Measurements from ENCODE around the gene TMEM163.

The TMEM163 gene

DNA sequence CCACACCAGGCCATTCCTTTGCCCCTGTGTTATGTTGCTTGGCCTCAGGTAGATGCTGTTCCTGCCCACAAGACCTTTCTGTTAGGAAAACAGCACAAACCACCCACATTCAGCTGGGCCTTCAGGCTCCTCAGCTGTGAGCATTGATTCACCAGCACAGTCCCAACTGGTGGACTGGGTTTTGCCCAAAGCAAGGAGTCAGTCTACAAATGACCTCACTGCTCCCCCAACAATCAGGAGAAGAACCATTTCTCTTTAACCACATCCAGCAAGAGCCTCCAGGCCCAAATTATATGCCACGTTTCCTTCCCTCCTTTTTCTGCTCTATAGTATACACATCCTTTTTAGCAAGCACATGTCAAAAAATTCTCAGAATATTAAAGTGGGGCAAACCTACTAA, 5.2 kb downstream of the TMEM163 start:
- H3K27me3 ChIP-seq (ENCODE audit: control insufficient read depth in 2 of 2, insufficient read depth in 2 of 2, low read length in 2 of 2): peaks cover 17 to 22% of the 10 kb centered on the region in 2 donors
- H3K9ac ChIP-seq (ENCODE audit: low read depth in 1 of 2, low read length in 2 of 2): no peak overlapping the region
- peaks cover 0 to 8% of the 10 kb centered on the region in 2 donors for H3K4me1 ChIP-seq (ENCODE audit: control insufficient read depth in 2 of 2, insufficient read depth in 2 of 2, low read length in 2 of 2)
- no peak overlapping the region for H3K27ac ChIP-seq (ENCODE audit: low read depth in 2 of 2, low read length in 2 of 2)
- no peaks in the 10 kb centered on the region for H3K36me3 ChIP-seq (ENCODE audit: control insufficient read depth in 2 of 2, insufficient read depth in 2 of 2, low read length in 2 of 2)
- H3K4me3 ChIP-seq (ENCODE audit: low read length in 2 of 2): no peak overlapping the region
- H3K9me3 ChIP-seq (ENCODE audit: control insufficient read depth in 2 of 2, low read length in 2 of 2): no peaks in the 10 kb centered on the region

DNA sequence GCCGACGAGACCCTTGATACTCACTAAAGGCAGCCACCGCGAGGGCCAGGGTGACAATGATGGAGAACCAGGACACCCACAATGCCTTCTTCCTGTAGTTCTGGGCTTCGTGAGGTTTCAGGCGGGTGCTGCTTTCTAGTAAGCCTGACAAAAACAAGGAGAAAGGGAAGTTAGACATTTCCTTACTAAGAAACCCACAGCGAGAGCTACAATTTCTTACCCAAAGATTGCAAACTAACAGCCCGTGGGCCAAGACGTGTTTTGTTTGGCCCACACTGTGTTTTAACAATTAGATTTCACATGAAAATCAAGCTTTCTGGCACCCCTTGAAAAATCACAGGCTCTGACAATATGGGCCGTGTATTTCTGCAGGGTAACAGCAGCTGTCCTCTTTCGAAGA, 5.6 kb downstream of the TMEM163 start:
- Histone ChIP-seq H3K27ac (ENCODE audit: low read depth in 2 of 2, low read length in 2 of 2) (no peak overlapping the region), H3K9me3 (ENCODE audit: control insufficient read depth in 2 of 2, low read length in 2 of 2) (no peaks in the 10 kb centered on the region), H3K36me3 (ENCODE audit: control insufficient read depth in 2 of 2, insufficient read depth in 2 of 2, low read length in 2 of 2) (no peaks in the 10 kb centered on the region), H3K4me1 (ENCODE audit: control insufficient read depth in 2 of 2, insufficient read depth in 2 of 2, low read length in 2 of 2) (peaks cover 0 to 6% of the 10 kb centered on the region in 2 donors), H3K9ac (ENCODE audit: low read depth in 1 of 2, low read length in 2 of 2) (no peak overlapping the region), H3K27me3 (ENCODE audit: control insufficient read depth in 2 of 2, insufficient read depth in 2 of 2, low read length in 2 of 2) (peaks cover 16 to 20% of the 10 kb centered on the region in 2 donors), H3K4me3 (ENCODE audit: low read length in 2 of 2) (no peak overlapping the region)

DNA sequence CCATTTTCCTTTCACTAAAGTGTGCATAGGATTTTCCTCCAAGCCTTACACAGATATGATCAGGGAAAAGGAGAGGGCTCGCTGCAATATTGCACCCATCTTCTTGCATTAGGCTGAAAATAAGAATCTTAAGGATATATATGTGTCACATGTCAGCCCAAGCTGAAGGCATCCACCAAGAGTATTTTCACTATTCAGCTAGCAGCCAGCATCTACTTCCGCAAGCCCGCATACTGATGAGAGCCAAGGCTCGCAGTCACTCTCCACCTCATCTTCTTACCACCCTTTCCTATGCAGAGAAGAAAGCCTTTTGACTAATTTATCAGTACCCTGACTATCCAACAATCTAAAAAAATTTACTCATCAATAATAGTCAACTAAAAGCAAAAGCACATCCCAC, 6.1 kb downstream of the TMEM163 start:
- Histone ChIP-seq H3K9ac (ENCODE audit: low read depth in 1 of 2, low read length in 2 of 2) (no peak overlapping the region), H3K36me3 (ENCODE audit: control insufficient read depth in 2 of 2, insufficient read depth in 2 of 2, low read length in 2 of 2) (no peaks in the 10 kb centered on the region), H3K27me3 (ENCODE audit: control insufficient read depth in 2 of 2, insufficient read depth in 2 of 2, low read length in 2 of 2) (peaks cover 12 to 15% of the 10 kb centered on the region in 2 donors), H3K9me3 (ENCODE audit: control insufficient read depth in 2 of 2, low read length in 2 of 2) (no peaks in the 10 kb centered on the region), H3K4me1 (ENCODE audit: control insufficient read depth in 2 of 2, insufficient read depth in 2 of 2, low read length in 2 of 2) (peaks cover 0 to 2% of the 10 kb centered on the region in 2 donors), H3K27ac (ENCODE audit: low read depth in 2 of 2, low read length in 2 of 2) (no peak overlapping the region), H3K4me3 (ENCODE audit: low read length in 2 of 2) (no peak overlapping the region)

- no peaks in the 10 kb centered on the region for H3K4me1 ChIP-seq (ENCODE audit: control insufficient read depth in 2 of 2, insufficient read depth in 2 of 2, low read length in 2 of 2)
- H3K9ac ChIP-seq (ENCODE audit: low read depth in 1 of 2, low read length in 2 of 2): no peak overlapping the region
- H3K4me3 ChIP-seq (ENCODE audit: low read length in 2 of 2): no peak overlapping the region
- H3K36me3 ChIP-seq (ENCODE audit: control insufficient read depth in 2 of 2, insufficient read depth in 2 of 2, low read length in 2 of 2): no peaks in the 10 kb centered on the region
- no peaks in the 10 kb centered on the region for H3K9me3 ChIP-seq (ENCODE audit: control insufficient read depth in 2 of 2, low read length in 2 of 2)
- H3K27me3 ChIP-seq (ENCODE audit: control insufficient read depth in 2 of 2, insufficient read depth in 2 of 2, low read length in 2 of 2): peaks cover 8 to 12% of the 10 kb centered on the region in 2 donors
- H3K27ac ChIP-seq (ENCODE audit: low read depth in 2 of 2, low read length in 2 of 2): no peak overlapping the region
These were observed 6.5 kb downstream of the TMEM163 start for GRCh38 chr2:134712299-134712698.

DNA sequence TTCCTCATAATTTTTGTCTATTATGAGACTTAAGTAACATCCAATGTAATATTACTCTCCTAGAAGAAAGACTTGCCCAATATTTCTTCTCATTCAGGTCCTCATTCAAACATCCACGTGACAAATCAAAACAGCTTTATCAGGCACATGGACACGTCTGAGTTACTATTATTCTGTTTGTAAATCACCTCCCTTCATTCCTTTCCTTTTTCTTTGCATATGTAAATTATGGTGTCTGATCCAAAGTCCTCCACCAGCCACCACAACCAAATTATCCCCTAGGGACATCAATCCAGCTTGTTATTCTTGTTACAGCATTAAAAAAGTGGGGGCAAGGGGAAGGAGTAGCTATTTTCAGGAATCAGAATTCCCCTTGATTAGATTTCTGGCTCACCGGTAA, 7.1 kb downstream of the TMEM163 start:
- H3K4me3 ChIP-seq (ENCODE audit: low read length in 2 of 2): no peak overlapping the region
- H3K27me3 ChIP-seq (ENCODE audit: control insufficient read depth in 2 of 2, insufficient read depth in 2 of 2, low read length in 2 of 2): peaks cover 2 to 9% of the 10 kb centered on the region in 2 donors

DNA sequence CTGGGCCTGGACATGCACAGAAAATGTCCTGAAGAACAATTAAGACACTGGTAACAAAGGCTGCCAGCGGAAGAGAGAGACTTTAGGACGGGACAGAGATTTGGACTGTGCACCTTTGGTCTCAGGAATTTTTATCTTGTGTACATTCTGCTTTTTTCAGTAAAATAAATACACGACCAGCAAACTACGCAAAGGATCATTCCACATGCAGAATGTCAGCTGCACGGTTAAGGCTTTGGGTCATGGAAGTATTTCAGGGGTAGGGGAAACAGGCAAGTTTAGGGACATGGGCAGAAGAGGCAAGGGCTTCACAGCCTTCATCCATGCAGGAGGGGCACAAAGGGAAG, 11.5 kb downstream of the TMEM163 start:
- peaks cover 0 to 5% of the 10 kb centered on the region in 2 donors for H3K27me3 ChIP-seq (ENCODE audit: control insufficient read depth in 2 of 2, insufficient read depth in 2 of 2, low read length in 2 of 2)
- H3K4me1 ChIP-seq (ENCODE audit: control insufficient read depth in 2 of 2, insufficient read depth in 2 of 2, low read length in 2 of 2): no peaks in the 10 kb centered on the region
- no peaks in the 10 kb centered on the region for H3K9me3 ChIP-seq (ENCODE audit: control insufficient read depth in 2 of 2, low read length in 2 of 2)
- H3K36me3 ChIP-seq (ENCODE audit: control insufficient read depth in 2 of 2, insufficient read depth in 2 of 2, low read length in 2 of 2): no peaks in the 10 kb centered on the region
- no peak overlapping the region for H3K27ac ChIP-seq (ENCODE audit: low read depth in 2 of 2, low read length in 2 of 2)
- H3K4me3 ChIP-seq (ENCODE audit: low read length in 2 of 2): no peak overlapping the region
- no peak overlapping the region for H3K9ac ChIP-seq (ENCODE audit: low read depth in 1 of 2, low read length in 2 of 2)

More for the DNA sequence above, 7.1 kb downstream of the TMEM163 start:
- no peaks in the 10 kb centered on the region for H3K9me3 ChIP-seq (ENCODE audit: control insufficient read depth in 2 of 2, low read length in 2 of 2)
- no peaks in the 10 kb centered on the region for H3K4me1 ChIP-seq (ENCODE audit: control insufficient read depth in 2 of 2, insufficient read depth in 2 of 2, low read length in 2 of 2)
- H3K9ac ChIP-seq (ENCODE audit: low read depth in 1 of 2, low read length in 2 of 2): no peak overlapping the region
- no peaks in the 10 kb centered on the region for H3K36me3 ChIP-seq (ENCODE audit: control insufficient read depth in 2 of 2, insufficient read depth in 2 of 2, low read length in 2 of 2)
- H3K27ac ChIP-seq (ENCODE audit: low read depth in 2 of 2, low read length in 2 of 2): no peak overlapping the region

- H3K9ac ChIP-seq (ENCODE audit: low read depth in 1 of 2, low read length in 2 of 2): no peak overlapping the region
- no peak overlapping the region for H3K27ac ChIP-seq (ENCODE audit: low read depth in 2 of 2, low read length in 2 of 2)
- H3K4me3 ChIP-seq (ENCODE audit: low read length in 2 of 2): no peak overlapping the region
- no peaks in the 10 kb centered on the region for H3K9me3 ChIP-seq (ENCODE audit: control insufficient read depth in 2 of 2, low read length in 2 of 2)
- H3K36me3 ChIP-seq (ENCODE audit: control insufficient read depth in 2 of 2, insufficient read depth in 2 of 2, low read length in 2 of 2): no peaks in the 10 kb centered on the region
- peaks cover 0 to 8% of the 10 kb centered on the region in 2 donors for H3K27me3 ChIP-seq (ENCODE audit: control insufficient read depth in 2 of 2, insufficient read depth in 2 of 2, low read length in 2 of 2)
- no peaks in the 10 kb centered on the region for H3K4me1 ChIP-seq (ENCODE audit: control insufficient read depth in 2 of 2, insufficient read depth in 2 of 2, low read length in 2 of 2)
These were observed 12.0 kb downstream of the TMEM163 start for GRCh38 chr2:134706587-134707329.

DNA sequence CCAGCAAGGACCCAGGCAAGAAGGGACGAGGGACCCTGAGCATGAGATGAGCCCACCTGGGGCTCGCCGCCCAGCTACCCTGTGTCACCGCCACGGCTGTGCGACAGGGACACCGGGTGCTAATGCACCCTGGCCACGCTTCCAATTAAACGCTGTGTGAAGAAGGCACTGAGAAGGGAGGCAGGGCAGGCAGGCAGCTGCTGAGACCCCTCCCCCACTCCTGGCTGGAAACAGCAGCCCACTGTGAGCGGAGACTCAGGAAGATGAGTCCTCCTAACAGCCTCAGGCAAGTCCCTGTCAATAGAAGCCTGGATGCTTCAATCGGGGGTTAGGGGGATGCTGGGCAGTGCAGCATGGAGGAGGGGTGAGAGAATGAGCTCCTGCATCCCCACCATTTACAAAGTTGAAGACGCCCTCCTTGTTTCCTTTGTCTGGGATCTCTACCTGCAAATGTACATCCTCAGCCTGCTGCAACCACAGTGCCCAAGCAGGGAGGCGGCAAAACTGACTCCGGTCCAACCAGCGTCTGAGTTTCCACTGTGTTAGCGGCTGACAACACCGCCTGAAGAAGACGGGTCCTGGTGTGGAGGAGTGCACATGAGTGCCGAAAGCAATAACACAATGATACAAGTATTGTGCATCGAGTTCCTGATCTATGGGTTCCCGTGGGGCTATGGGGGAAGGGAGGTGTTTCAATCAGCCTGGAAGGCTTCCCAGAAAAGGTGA, 12.8 kb downstream of the TMEM163 start:
- Histone ChIP-seq H3K9ac (ENCODE audit: low read depth in 1 of 2, low read length in 2 of 2) (no peak overlapping the region), H3K4me3 (ENCODE audit: low read length in 2 of 2) (no peak overlapping the region), H3K27me3 (ENCODE audit: control insufficient read depth in 2 of 2, insufficient read depth in 2 of 2, low read length in 2 of 2) (peaks cover 2 to 8% of the 10 kb centered on the region in 2 donors)

GRCh38 chr2:134704173-134704572, 14.6 kb downstream of the TMEM163 start:
- H3K36me3 ChIP-seq (ENCODE audit: control insufficient read depth in 2 of 2, insufficient read depth in 2 of 2, low read length in 2 of 2): no peaks in the 10 kb centered on the region
- H3K9me3 ChIP-seq (ENCODE audit: control insufficient read depth in 2 of 2, low read length in 2 of 2): no peaks in the 10 kb centered on the region
- H3K27me3 ChIP-seq (ENCODE audit: control insufficient read depth in 2 of 2, insufficient read depth in 2 of 2, low read length in 2 of 2): peaks cover 2 to 8% of the 10 kb centered on the region in 2 donors
- no peak overlapping the region for H3K9ac ChIP-seq (ENCODE audit: low read depth in 1 of 2, low read length in 2 of 2)
- no peak overlapping the region for H3K27ac ChIP-seq (ENCODE audit: low read depth in 2 of 2, low read length in 2 of 2)
- no peak overlapping the region for H3K4me3 ChIP-seq (ENCODE audit: low read length in 2 of 2)
- H3K4me1 ChIP-seq (ENCODE audit: control insufficient read depth in 2 of 2, insufficient read depth in 2 of 2, low read length in 2 of 2): no peaks in the 10 kb centered on the region

More for the DNA sequence above, 12.8 kb downstream of the TMEM163 start:
- Histone ChIP-seq H3K36me3 (ENCODE audit: control insufficient read depth in 2 of 2, insufficient read depth in 2 of 2, low read length in 2 of 2) (no peaks in the 10 kb centered on the region), H3K4me1 (ENCODE audit: control insufficient read depth in 2 of 2, insufficient read depth in 2 of 2, low read length in 2 of 2) (no peaks in the 10 kb centered on the region), H3K27ac (ENCODE audit: low read depth in 2 of 2, low read length in 2 of 2) (no peak overlapping the region), H3K9me3 (ENCODE audit: control insufficient read depth in 2 of 2, low read length in 2 of 2) (no peaks in the 10 kb centered on the region)

DNA sequence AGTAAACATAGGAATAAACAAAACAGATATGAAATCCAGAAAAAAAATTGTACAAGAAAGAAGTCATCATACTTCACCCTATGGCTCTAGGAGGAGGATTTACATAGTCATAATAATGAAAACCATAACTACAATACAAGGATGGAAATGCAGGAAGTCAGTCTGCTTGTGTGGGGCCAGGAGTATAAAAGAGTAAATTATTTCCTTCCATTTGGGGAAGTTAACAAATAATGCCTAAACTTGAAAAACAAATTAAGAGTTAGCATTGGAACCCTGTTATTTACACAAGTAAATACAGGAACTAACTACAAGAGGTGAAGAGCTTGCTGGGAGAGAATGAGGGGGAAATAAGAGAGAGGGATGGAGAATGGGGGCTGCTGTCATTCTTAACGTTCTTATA, 15.4 kb downstream of the TMEM163 start:
- Histone ChIP-seq H3K27me3 (ENCODE audit: control insufficient read depth in 2 of 2, insufficient read depth in 2 of 2, low read length in 2 of 2) (peaks cover 2 to 8% of the 10 kb centered on the region in 2 donors), H3K27ac (ENCODE audit: low read depth in 2 of 2, low read length in 2 of 2) (no peak overlapping the region), H3K9ac (ENCODE audit: low read depth in 1 of 2, low read length in 2 of 2) (no peak overlapping the region), H3K9me3 (ENCODE audit: control insufficient read depth in 2 of 2, low read length in 2 of 2) (no peaks in the 10 kb centered on the region), H3K4me1 (ENCODE audit: control insufficient read depth in 2 of 2, insufficient read depth in 2 of 2, low read length in 2 of 2) (no peaks in the 10 kb centered on the region), H3K4me3 (ENCODE audit: low read length in 2 of 2) (no peak overlapping the region), H3K36me3 (ENCODE audit: control insufficient read depth in 2 of 2, insufficient read depth in 2 of 2, low read length in 2 of 2) (no peaks in the 10 kb centered on the region)
